ENCODE data around the gene MMP1.

MMP1 gene

DNA sequence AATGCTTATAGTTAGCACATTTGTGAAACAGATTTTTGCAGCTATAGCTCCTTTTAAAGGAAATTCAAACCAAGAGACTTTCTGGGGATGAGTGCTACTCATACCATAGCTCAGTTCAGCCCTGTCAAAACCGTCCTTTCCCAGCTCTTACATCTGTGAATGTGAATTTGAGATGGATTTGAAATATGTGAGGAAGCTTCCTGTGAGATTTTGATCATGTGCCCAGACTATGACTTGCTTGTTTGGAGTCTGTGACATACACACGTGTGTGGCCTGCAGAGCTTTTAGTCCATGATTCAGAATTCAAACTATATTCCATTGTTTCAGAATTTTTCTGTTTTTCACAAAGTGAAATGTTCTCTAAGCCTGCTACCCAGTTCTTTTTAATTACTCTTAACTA, 4.4 kb upstream of the MMP1 start:
- Histone ChIP-seq H3K4me1 (ENCODE audit: control insufficient read depth, insufficient read depth, low read length) (peaks cover 30% of the 10 kb centered on the region), H3K9me3 (ENCODE audit: control insufficient read depth, low read length) (no peaks in the 10 kb centered on the region), H3K4me3 (ENCODE audit: low read length) (no peak overlapping the region), H3K9ac (ENCODE audit: low read length) (no peak overlapping the region), H3K27me3 (replicated peaks; ENCODE audit: control insufficient read depth, insufficient read depth, low read length) (no peaks in the 10 kb centered on the region), H3K36me3 (ENCODE audit: control insufficient read depth, insufficient read depth, low read length, severe bottlenecking) (no peaks in the 10 kb centered on the region)
- DNase-seq (ENCODE audit: low read depth), result peak; percentile 72

GRCh38 chr11:102800767-102801166, 2.8 kb upstream of the MMP1 start:
- H3K9ac ChIP-seq (ENCODE audit: low read length), result peak overlapping the region; percentile 22
- no peak overlapping the region for H3K4me3 ChIP-seq (ENCODE audit: low read length)
- no peaks in the 10 kb centered on the region for H3K36me3 ChIP-seq (ENCODE audit: control insufficient read depth, insufficient read depth, low read length, severe bottlenecking)
- no peaks in the 10 kb centered on the region for H3K9me3 ChIP-seq (ENCODE audit: control insufficient read depth, low read length)
- DNase-seq (ENCODE audit: low read depth), result no peak
- H3K27me3 ChIP-seq (replicated peaks; ENCODE audit: control insufficient read depth, insufficient read depth, low read length), result no peaks in the 10 kb centered on the region
- peaks cover 30% of the 10 kb centered on the region for H3K4me1 ChIP-seq (ENCODE audit: control insufficient read depth, insufficient read depth, low read length)

- H3K36me3 ChIP-seq (ENCODE audit: control insufficient read depth, insufficient read depth, low read length, severe bottlenecking), result no peaks in the 10 kb centered on the region
- no peak overlapping the region for H3K4me3 ChIP-seq (ENCODE audit: low read length)
Observed at GRCh38 chr11:102799681-102800340, 1.9 kb upstream of the MMP1 start.

GRCh38 chr11:102794382-102794781, 3.6 kb downstream of the MMP1 start:
- Histone ChIP-seq H3K36me3 (ENCODE audit: control insufficient read depth, insufficient read depth, low read length, severe bottlenecking) (no peaks in the 10 kb centered on the region), H3K4me3 (ENCODE audit: low read length) (no peak overlapping the region), H3K9ac (ENCODE audit: low read length) (no peak overlapping the region), H3K9me3 (ENCODE audit: control insufficient read depth, low read length) (no peaks in the 10 kb centered on the region), H3K27me3 (replicated peaks; ENCODE audit: control insufficient read depth, insufficient read depth, low read length) (no peaks in the 10 kb centered on the region), H3K4me1 (ENCODE audit: control insufficient read depth, insufficient read depth, low read length) (peaks cover 7% of the 10 kb centered on the region)
- DNase-seq (ENCODE audit: low read depth), result peak; percentile 22

More at GRCh38 chr11:102799681-102800340, 1.9 kb upstream of the MMP1 start:
- peaks cover 30% of the 10 kb centered on the region for H3K4me1 ChIP-seq (ENCODE audit: control insufficient read depth, insufficient read depth, low read length)
- H3K27me3 ChIP-seq (replicated peaks; ENCODE audit: control insufficient read depth, insufficient read depth, low read length), result no peaks in the 10 kb centered on the region
- no peak overlapping the region for H3K9ac ChIP-seq (ENCODE audit: low read length)
- DNase-seq (ENCODE audit: low read depth), result no peak
- no peaks in the 10 kb centered on the region for H3K9me3 ChIP-seq (ENCODE audit: control insufficient read depth, low read length)

DNA sequence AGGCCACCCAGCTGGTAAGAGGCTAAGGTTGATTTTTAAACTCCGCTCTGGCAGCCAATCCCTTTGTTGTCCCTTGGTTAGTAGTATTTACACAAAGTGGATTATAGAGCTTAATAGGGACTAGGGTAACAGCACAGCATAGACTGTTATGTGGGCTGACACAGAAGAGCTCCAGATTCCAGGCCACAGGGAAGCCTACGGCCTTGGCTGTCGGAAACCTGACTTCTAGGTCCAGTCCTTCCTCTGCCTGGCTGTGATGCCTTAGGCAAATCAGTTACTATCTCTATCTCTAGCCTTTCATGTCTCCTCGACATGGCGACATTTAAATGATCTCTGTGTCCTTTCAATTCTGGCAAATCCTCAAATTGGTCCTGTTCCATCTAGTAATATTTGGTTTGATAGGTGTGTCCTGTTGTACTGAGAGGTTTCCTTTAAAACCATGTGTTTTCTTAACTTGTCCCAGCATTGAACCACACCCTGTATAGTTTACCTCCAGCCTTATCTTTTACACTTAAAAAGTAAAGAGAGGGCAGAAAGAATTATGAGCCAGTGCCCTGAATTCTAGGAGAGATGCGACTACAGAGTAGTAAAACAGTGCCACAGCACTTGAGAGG, 4.2 kb downstream of the MMP1 start:
- Histone ChIP-seq H3K4me1 (ENCODE audit: control insufficient read depth, insufficient read depth, low read length) (peaks cover 7% of the 10 kb centered on the region), H3K27me3 (replicated peaks; ENCODE audit: control insufficient read depth, insufficient read depth, low read length) (no peaks in the 10 kb centered on the region), H3K4me3 (ENCODE audit: low read length) (no peak overlapping the region), H3K9ac (ENCODE audit: low read length) (no peak overlapping the region), H3K9me3 (ENCODE audit: control insufficient read depth, low read length) (no peaks in the 10 kb centered on the region), H3K36me3 (ENCODE audit: control insufficient read depth, insufficient read depth, low read length, severe bottlenecking) (no peaks in the 10 kb centered on the region)
- no peak for DNase-seq (ENCODE audit: low read depth)

DNA sequence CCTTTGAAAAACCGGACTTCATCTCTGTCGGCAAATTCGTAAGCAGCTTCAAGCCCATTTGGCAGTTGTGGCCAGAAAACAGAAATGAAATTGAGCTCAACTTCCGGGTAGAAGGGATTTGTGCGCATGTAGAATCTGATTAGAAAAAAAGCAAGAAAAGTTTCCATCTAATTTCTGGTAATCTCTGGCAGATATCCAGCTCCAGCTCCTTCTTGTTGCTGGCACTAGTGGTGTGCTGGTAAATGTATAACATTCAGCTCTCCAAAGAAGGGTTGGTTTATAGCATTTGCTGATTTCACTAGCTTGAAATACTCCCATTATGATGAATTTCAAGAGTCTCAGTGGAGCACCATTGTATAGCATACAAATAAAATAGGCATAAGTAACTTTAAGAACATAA, 5.4 kb downstream of the MMP1 start:
- Histone ChIP-seq H3K4me3 (ENCODE audit: low read length) (no peak overlapping the region), H3K9me3 (ENCODE audit: control insufficient read depth, low read length) (no peaks in the 10 kb centered on the region), H3K36me3 (ENCODE audit: control insufficient read depth, insufficient read depth, low read length, severe bottlenecking) (no peaks in the 10 kb centered on the region), H3K4me1 (ENCODE audit: control insufficient read depth, insufficient read depth, low read length) (no peaks in the 10 kb centered on the region), H3K27me3 (replicated peaks; ENCODE audit: control insufficient read depth, insufficient read depth, low read length) (no peaks in the 10 kb centered on the region), H3K9ac (ENCODE audit: low read length) (no peak overlapping the region)
- no peak for DNase-seq (ENCODE audit: low read depth)

- Histone ChIP-seq H3K9me3 (ENCODE audit: control insufficient read depth, low read length) (no peaks in the 10 kb centered on the region), H3K36me3 (ENCODE audit: control insufficient read depth, insufficient read depth, low read length, severe bottlenecking) (no peaks in the 10 kb centered on the region), H3K4me1 (ENCODE audit: control insufficient read depth, insufficient read depth, low read length) (no peaks in the 10 kb centered on the region), H3K9ac (ENCODE audit: low read length) (no peak overlapping the region), H3K27me3 (replicated peaks; ENCODE audit: control insufficient read depth, insufficient read depth, low read length) (no peaks in the 10 kb centered on the region), H3K4me3 (ENCODE audit: low read length) (no peak overlapping the region)
- no peak for DNase-seq (ENCODE audit: low read depth)
Observed at GRCh38 chr11:102791271-102792036, 6.5 kb downstream of the MMP1 start.

GRCh38 chr11:102788334-102788995, 9.5 kb downstream of the MMP1 start:
- Histone ChIP-seq H3K9me3 (ENCODE audit: control insufficient read depth, low read length) (no peaks in the 10 kb centered on the region), H3K36me3 (ENCODE audit: control insufficient read depth, insufficient read depth, low read length, severe bottlenecking) (no peaks in the 10 kb centered on the region), H3K27me3 (replicated peaks; ENCODE audit: control insufficient read depth, insufficient read depth, low read length) (no peaks in the 10 kb centered on the region), H3K4me3 (ENCODE audit: low read length) (no peak overlapping the region), H3K9ac (ENCODE audit: low read length) (no peak overlapping the region), H3K4me1 (ENCODE audit: control insufficient read depth, insufficient read depth, low read length) (no peaks in the 10 kb centered on the region)
- no peak for DNase-seq (ENCODE audit: low read depth)

GRCh38 chr11:102784380-102784779, 13.6 kb downstream of the MMP1 start:
- no peaks in the 10 kb centered on the region for H3K9me3 ChIP-seq (ENCODE audit: control insufficient read depth, low read length)
- H3K9ac ChIP-seq (ENCODE audit: low read length), result no peak overlapping the region
- H3K4me1 ChIP-seq (ENCODE audit: control insufficient read depth, insufficient read depth, low read length), result peaks cover 6% of the 10 kb centered on the region
- H3K27me3 ChIP-seq (replicated peaks; ENCODE audit: control insufficient read depth, insufficient read depth, low read length), result no peaks in the 10 kb centered on the region
- no peaks in the 10 kb centered on the region for H3K36me3 ChIP-seq (ENCODE audit: control insufficient read depth, insufficient read depth, low read length, severe bottlenecking)
- no peak for DNase-seq (ENCODE audit: low read depth)
- H3K4me3 ChIP-seq (ENCODE audit: low read length), result no peak overlapping the region

- H3K9ac ChIP-seq (ENCODE audit: low read length), result no peak overlapping the region
Observed at GRCh38 chr11:102783720-102784119, 14.2 kb downstream of the MMP1 start.

GRCh38 chr11:102783016-102783415, 14.9 kb downstream of the MMP1 start:
- H3K9ac ChIP-seq (ENCODE audit: low read length), result no peak overlapping the region
- no peaks in the 10 kb centered on the region for H3K9me3 ChIP-seq (ENCODE audit: control insufficient read depth, low read length)
- no peaks in the 10 kb centered on the region for H3K27me3 ChIP-seq (replicated peaks; ENCODE audit: control insufficient read depth, insufficient read depth, low read length)
- no peak for DNase-seq (ENCODE audit: low read depth)
- peaks cover 6% of the 10 kb centered on the region for H3K4me1 ChIP-seq (ENCODE audit: control insufficient read depth, insufficient read depth, low read length)
- no peak overlapping the region for H3K4me3 ChIP-seq (ENCODE audit: low read length)
- H3K36me3 ChIP-seq (ENCODE audit: control insufficient read depth, insufficient read depth, low read length, severe bottlenecking), result no peaks in the 10 kb centered on the region

More at GRCh38 chr11:102783720-102784119, 14.2 kb downstream of the MMP1 start:
- no peak for DNase-seq (ENCODE audit: low read depth)
- H3K27me3 ChIP-seq (replicated peaks; ENCODE audit: control insufficient read depth, insufficient read depth, low read length), result no peaks in the 10 kb centered on the region
- H3K36me3 ChIP-seq (ENCODE audit: control insufficient read depth, insufficient read depth, low read length, severe bottlenecking), result no peaks in the 10 kb centered on the region
- H3K4me3 ChIP-seq (ENCODE audit: low read length), result no peak overlapping the region
- H3K4me1 ChIP-seq (ENCODE audit: control insufficient read depth, insufficient read depth, low read length), result peaks cover 6% of the 10 kb centered on the region
- H3K9me3 ChIP-seq (ENCODE audit: control insufficient read depth, low read length), result no peaks in the 10 kb centered on the region

Measured in adipocyte (in vitro differentiated cells).